Peyer's patch (tissue), 4 donors: ENCODE measurements around the gene STT3B. TPM values are rescaled to one million over a fixed set of nuclear protein-coding genes. Genes with fewer than 3 reads are reported as not detected.
"Not testable (repeated sequence)": the region's sequence is repeated elsewhere in the genome, so short reads cannot be mapped to it uniquely, and the experiment has no call there.

Experiments used
- DNase-seq, 3 donors: peaks; one replicate each; pipeline ENCODE4 v3.0.0-alpha.2; 2017 to 2019
- H3K27ac ChIP-seq, 4 donors: fragments of 200-600 bp; sonication (generic); one replicate each; pipeline ENCODE4 v1.5.1; 2016 to 2019
- H3K27me3 ChIP-seq, 2 donors: fragments of 200-600 bp; sonication (generic); one replicate each; pipeline ENCODE4 v1.5.1; 2019
- H3K36me3 ChIP-seq, 3 donors: fragments of 200-600 bp; sonication (generic); one replicate each; pipeline ENCODE4 v1.5.1; 2016 to 2019
- H3K4me1 ChIP-seq, 4 donors: fragments of 200-600 bp; sonication (generic); one replicate each; pipeline ENCODE4 v1.5.1; 2016 to 2019
- H3K4me3 ChIP-seq, 4 donors: fragments of 200-600 bp; sonication (generic); 1 replicate in 3 of 4; 2 replicates in 1 of 4; pipeline ENCODE4 v1.5.1; 2016 to 2019; ENCODE audit warnings: mild to moderate bottlenecking in 1 of 4
- H3K9me3 ChIP-seq, 4 donors: fragments of 200-600 bp; sonication (generic); one replicate each; pipeline ENCODE4 v1.5.1; 2016 to 2019; ENCODE audit warnings: mild to moderate bottlenecking in 1 of 4
- CTCF ChIP-seq, 6 experiments: fragments of 450-650 bp in 4 of 6; fragments of 200-600 bp in 2 of 6; sonication (generic) in 1 of 6; IDR thresholded peaks; one replicate each; pipeline ENCODE4 v1.5.1; 2017 to 2019; ENCODE audit warnings: antibody characterized with exemption in 6 of 6, mild to moderate bottlenecking in 3 of 6, moderate library complexity in 1 of 6
- POLR2A ChIP-seq, 2 donors: fragments of 450-650 bp; IDR thresholded peaks; one replicate each; pipeline ENCODE4 v1.5.1; 2017; ENCODE audit warnings: antibody characterized with exemption in 2 of 2, mild to moderate bottlenecking in 2 of 2, moderate library complexity in 2 of 2
- total RNA-seq, 4 donors: library from RNA; depleted of rRNA; stranded (reverse); fragments of >200 nt; gene quantifications; one replicate each; pipeline ENCODE4 v1.1.0, GENCODE V29; 2016

Gene STT3B
- total RNA-seq, 4 donors from 2014 or later: 83.9 to 179 (median 144) TPM

- no peaks in the 10 kb centered on the region for H3K9me3 ChIP-seq
- TF ChIP-seq POLR2A (IDR thresholded peaks at IDR 0.05) (no peak), CTCF (IDR thresholded peaks at IDR 0.05) (no peak)
Measured at GRCh38 chr3:31499281-31499680, 33.4 kb upstream of the STT3B start.

GRCh38 chr3:31502803-31503221, 29.9 kb upstream of the STT3B start:
- H3K27me3 ChIP-seq: no peaks in the 10 kb centered on the region
- H3K4me3 ChIP-seq: no peak overlapping the region
- H3K27ac ChIP-seq: no peak overlapping the region
- no peaks in the 10 kb centered on the region for H3K9me3 ChIP-seq
- no peaks in the 10 kb centered on the region for H3K4me1 ChIP-seq
- no peak for TF ChIP-seq POLR2A (IDR thresholded peaks at IDR 0.05)
- no peak for TF ChIP-seq CTCF (IDR thresholded peaks at IDR 0.05)
- no peak for DNase-seq
- no peaks in the 10 kb centered on the region for H3K36me3 ChIP-seq

More at GRCh38 chr3:31499281-31499680, 33.4 kb upstream of the STT3B start:
- Histone ChIP-seq H3K4me1 (no peaks in the 10 kb centered on the region), H3K27me3 (no peaks in the 10 kb centered on the region), H3K27ac (no peak overlapping the region), H3K4me3 (no peak overlapping the region), H3K36me3 (no peaks in the 10 kb centered on the region)
- DNase-seq: no peak

- Histone ChIP-seq H3K4me1 (no peaks in the 10 kb centered on the region), H3K27ac (no peak overlapping the region), H3K9me3 (no peaks in the 10 kb centered on the region), H3K27me3 (no peaks in the 10 kb centered on the region), H3K4me3 (no peak overlapping the region), H3K36me3 (no peaks in the 10 kb centered on the region)
- no peak for DNase-seq
- TF ChIP-seq POLR2A (IDR thresholded peaks at IDR 0.05): no peak
- TF ChIP-seq CTCF (IDR thresholded peaks at IDR 0.05): no peak
Measured at GRCh38 chr3:31503456-31503855, 29.3 kb upstream of the STT3B start.

- no peak for DNase-seq
- Histone ChIP-seq H3K27ac (no peak overlapping the region), H3K4me1 (no peaks in the 10 kb centered on the region), H3K9me3 (no peaks in the 10 kb centered on the region), H3K36me3 (no peaks in the 10 kb centered on the region), H3K4me3 (no peak overlapping the region), H3K27me3 (no peaks in the 10 kb centered on the region)
- TF ChIP-seq CTCF (IDR thresholded peaks at IDR 0.05) (no peak), POLR2A (IDR thresholded peaks at IDR 0.05) (no peak)
Measured at GRCh38 chr3:31504230-31504629, 28.5 kb upstream of the STT3B start.

- H3K4me1 ChIP-seq: no peaks in the 10 kb centered on the region
- no peak for DNase-seq
- no peak overlapping the region for H3K27ac ChIP-seq
- no peaks in the 10 kb centered on the region for H3K36me3 ChIP-seq
- H3K4me3 ChIP-seq: no peak overlapping the region
- H3K9me3 ChIP-seq: no peaks in the 10 kb centered on the region
- no peaks in the 10 kb centered on the region for H3K27me3 ChIP-seq
- TF ChIP-seq POLR2A (IDR thresholded peaks at IDR 0.05) (no peak), CTCF (IDR thresholded peaks at IDR 0.05) (no peak)
Measured at GRCh38 chr3:31505371-31506048, 27.2 kb upstream of the STT3B start.

- not testable (repeated sequence) for H3K9me3 ChIP-seq, DNase-seq
Measured at GRCh38 chr3:31506515-31506914, 26.2 kb upstream of the STT3B start.

More at GRCh38 chr3:31506515-31506914, 26.2 kb upstream of the STT3B start:
- H3K36me3 ChIP-seq, H3K27me3 ChIP-seq, H3K4me1 ChIP-seq, H3K27ac ChIP-seq, H3K4me3 ChIP-seq: not testable (repeated sequence)
